GM12865 (cell line): ENCODE results near the gene SLC4A7.

Experiments used
- DNase-seq: peaks from one replicate; pipeline ENCODE4 v3.0.0; 2010; ENCODE audit warnings: low read depth
- H3K4me3 ChIP-seq: 2 replicates; pipeline ENCODE4 v1.5.1; 2011; ENCODE audit warnings: mild to moderate bottlenecking, low read depth, low read length, control low read depth
- CTCF ChIP-seq: IDR thresholded peaks from 2 replicates; pipeline ENCODE4 v1.5.1; 2011; ENCODE audit warnings: low read length, control low read depth, low read depth, inconsistent platforms; ENCODE audit not compliant: insufficient read depth; ENCODE audit errors: missing control alignments

SLC4A7 gene

GRCh38 chr3:27507111-27507510 is 22.9 kb upstream of the SLC4A7 start:
- DNase-seq, result no peak
- TF ChIP-seq CTCF, result no peak
- H3K4me3 ChIP-seq, result no peak overlapping the region

- TF ChIP-seq CTCF, result no peak
- no peak overlapping the region for H3K4me3 ChIP-seq
- DNase-seq, result no peak
Observed at GRCh38 chr3:27504749-27505148, 20.6 kb upstream of the SLC4A7 start.

GRCh38 chr3:27503526-27503925 is 19.3 kb upstream of the SLC4A7 start:
- no peak overlapping the region for H3K4me3 ChIP-seq
- no peak for TF ChIP-seq CTCF
- no peak for DNase-seq

GRCh38 chr3:27501759-27502158 is 17.6 kb upstream of the SLC4A7 start:
- H3K4me3 ChIP-seq, result no peak overlapping the region
- TF ChIP-seq CTCF, result no peak
- no peak for DNase-seq

- no peak for DNase-seq
- no peak overlapping the region for H3K4me3 ChIP-seq
- TF ChIP-seq CTCF, result no peak
Observed at GRCh38 chr3:27500986-27501385, 16.8 kb upstream of the SLC4A7 start.

- H3K4me3 ChIP-seq, result no peak overlapping the region
- TF ChIP-seq CTCF, result no peak
- no peak for DNase-seq
Observed at GRCh38 chr3:27500035-27500434, 15.9 kb upstream of the SLC4A7 start.

- no peak for TF ChIP-seq CTCF
- H3K4me3 ChIP-seq, result no peak overlapping the region
- DNase-seq, result no peak
Observed at GRCh38 chr3:27494784-27495183, 10.6 kb upstream of the SLC4A7 start.
